OCI-LY1 (cell line): ENCODE results near the gene ADAMTSL1.

ENCODE experiments used
- H2AFZ ChIP-seq: fragments of 200-600 bp; sonication (generic), shearing (Covaris generic); 2 replicates; pipeline ENCODE4 v1.6.0; 2014; ENCODE audit warnings: antibody characterized with exemption, mild to moderate bottlenecking, low read length
- H3F3A ChIP-seq: fragments of 200-600 bp; sonication (generic), shearing (Covaris generic); 2 replicates; pipeline ENCODE4 v1.6.0; 2014; ENCODE audit warnings: mild to moderate bottlenecking, antibody characterized with exemption, low read length, moderate library complexity; ENCODE audit not compliant: insufficient read depth
- H3K27ac ChIP-seq: fragments of 200-600 bp; sonication (generic); 2 replicates; pipeline ENCODE4 v1.5.1; 2014; ENCODE audit warnings: low read length, mixed run types, mild to moderate bottlenecking, low read depth; ENCODE audit not compliant: poor library complexity, severe bottlenecking
- H3K27me3 ChIP-seq: fragments of 200-600 bp; sonication (generic); 2 replicates; pipeline ENCODE4 v1.6.0; 2014; ENCODE audit warnings: antibody characterized with exemption, mild to moderate bottlenecking, low read length, moderate library complexity; ENCODE audit not compliant: insufficient read depth
- H3K36me3 ChIP-seq: fragments of 200-600 bp; sonication (generic); 2 replicates; pipeline ENCODE4 v1.6.1; 2014; ENCODE audit warnings: mild to moderate bottlenecking, antibody characterized with exemption, low read length, moderate library complexity, mixed read lengths; ENCODE audit not compliant: insufficient read depth
- H3K4me1 ChIP-seq: fragments of 200-600 bp; sonication (generic); 2 replicates; pipeline ENCODE4 v1.5.1; 2014; ENCODE audit warnings: mild to moderate bottlenecking, low read length, moderate library complexity; ENCODE audit not compliant: insufficient read depth, severe bottlenecking
- H3K4me2 ChIP-seq: fragments of 200-600 bp; sonication (generic), shearing (Covaris generic); 2 replicates; pipeline ENCODE4 v1.6.1; 2014; ENCODE audit warnings: low read length
- H3K4me3 ChIP-seq: fragments of 200-600 bp; sonication (generic); 2 replicates; pipeline ENCODE4 v1.5.1; 2014; ENCODE audit warnings: low read length, low read depth, mild to moderate bottlenecking, mixed read lengths; ENCODE audit not compliant: poor library complexity, severe bottlenecking
- H3K79me2 ChIP-seq: fragments of 200-600 bp; shearing (Covaris generic); 2 replicates; pipeline ENCODE4 v1.6.1; 2016; ENCODE audit warnings: mixed run types, low read length, mixed read lengths; ENCODE audit not compliant: insufficient read depth
- H3K9ac ChIP-seq: fragments of 200-600 bp; sonication (generic), shearing (Covaris generic); 2 replicates; pipeline ENCODE4 v1.6.1; 2014; ENCODE audit warnings: mild to moderate bottlenecking, low read length, mixed read lengths
- H3K9me2 ChIP-seq: fragments of 200-600 bp; sonication (generic), shearing (Covaris generic); 2 replicates; pipeline ENCODE4 v1.6.1; 2014; ENCODE audit warnings: low read depth, mild to moderate bottlenecking, low read length, mixed read lengths
- H3K9me3 ChIP-seq: fragments of 200-600 bp; shearing (Covaris generic); 2 replicates; pipeline ENCODE4 v1.6.1; 2014; ENCODE audit warnings: low read length, mixed read lengths
- H4K20me1 ChIP-seq: fragments of 200-600 bp; sonication (generic), shearing (Covaris generic); 2 replicates; pipeline ENCODE4 v1.6.0; 2016; ENCODE audit warnings: mild to moderate bottlenecking, low read length; ENCODE audit not compliant: insufficient read depth
- EZH2 ChIP-seq: fragments of 200-600 bp; sonication (generic), shearing (Covaris generic); IDR thresholded peaks from 2 replicates; pipeline ENCODE4 v1.8.0; 2017; ENCODE audit warnings: borderline replicate concordance, mixed run types, mild to moderate bottlenecking, antibody characterized with exemption, low read length, moderate library complexity, mixed read lengths
- TF ChIP-seq, protein P1 (sequence below): fragments of 200-600 bp; sonication (generic), shearing (Covaris generic); IDR thresholded peaks from 2 replicates; pipeline ENCODE4 v1.5.1; 2017; ENCODE audit warnings: mild to moderate bottlenecking, antibody characterized with exemption, low read length, moderate library complexity, mixed read lengths

ADAMTSL1 gene

DNA sequence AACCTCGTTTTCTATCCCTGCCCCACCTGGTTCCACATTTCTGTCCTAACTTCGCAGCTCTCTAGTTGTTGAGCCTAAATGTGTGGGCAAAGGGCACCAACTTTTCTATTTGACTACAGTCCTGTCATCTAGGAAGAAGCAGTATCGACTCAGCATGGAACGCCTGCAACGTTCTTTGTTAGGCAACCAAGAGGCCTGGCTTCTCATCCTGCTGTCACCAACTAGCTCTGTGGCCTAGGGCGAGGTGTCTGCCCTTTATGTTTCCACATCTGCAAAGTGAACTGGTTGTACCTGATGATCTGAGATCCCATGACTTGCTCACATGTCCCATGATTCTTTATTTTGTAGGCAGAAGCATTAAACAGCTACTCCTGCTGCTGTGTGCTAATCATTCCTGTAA is 248.9 kb downstream of the ADAMTSL1 start:
- Histone ChIP-seq H3K4me1 (no peaks in the 10 kb centered on the region), H3K4me2 (no peak overlapping the region), H2AFZ (no peak overlapping the region), H3F3A (no peaks in the 10 kb centered on the region), H3K4me3 (no peak overlapping the region), H3K27ac (no peak overlapping the region), H3K27me3 (no peaks in the 10 kb centered on the region), H3K36me3 (no peaks in the 10 kb centered on the region), H3K9me2 (no peaks in the 10 kb centered on the region), H4K20me1 (no peaks in the 10 kb centered on the region), H3K79me2 (no peaks in the 10 kb centered on the region), H3K9ac (no peak overlapping the region), H3K9me3 (no peaks in the 10 kb centered on the region)
- TF ChIP-seq, protein P1, sequence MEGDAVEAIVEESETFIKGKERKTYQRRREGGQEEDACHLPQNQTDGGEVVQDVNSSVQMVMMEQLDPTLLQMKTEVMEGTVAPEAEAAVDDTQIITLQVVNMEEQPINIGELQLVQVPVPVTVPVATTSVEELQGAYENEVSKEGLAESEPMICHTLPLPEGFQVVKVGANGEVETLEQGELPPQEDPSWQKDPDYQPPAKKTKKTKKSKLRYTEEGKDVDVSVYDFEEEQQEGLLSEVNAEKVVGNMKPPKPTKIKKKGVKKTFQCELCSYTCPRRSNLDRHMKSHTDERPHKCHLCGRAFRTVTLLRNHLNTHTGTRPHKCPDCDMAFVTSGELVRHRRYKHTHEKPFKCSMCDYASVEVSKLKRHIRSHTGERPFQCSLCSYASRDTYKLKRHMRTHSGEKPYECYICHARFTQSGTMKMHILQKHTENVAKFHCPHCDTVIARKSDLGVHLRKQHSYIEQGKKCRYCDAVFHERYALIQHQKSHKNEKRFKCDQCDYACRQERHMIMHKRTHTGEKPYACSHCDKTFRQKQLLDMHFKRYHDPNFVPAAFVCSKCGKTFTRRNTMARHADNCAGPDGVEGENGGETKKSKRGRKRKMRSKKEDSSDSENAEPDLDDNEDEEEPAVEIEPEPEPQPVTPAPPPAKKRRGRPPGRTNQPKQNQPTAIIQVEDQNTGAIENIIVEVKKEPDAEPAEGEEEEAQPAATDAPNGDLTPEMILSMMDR = no peak
- TF ChIP-seq EZH2 = no peak

DNA sequence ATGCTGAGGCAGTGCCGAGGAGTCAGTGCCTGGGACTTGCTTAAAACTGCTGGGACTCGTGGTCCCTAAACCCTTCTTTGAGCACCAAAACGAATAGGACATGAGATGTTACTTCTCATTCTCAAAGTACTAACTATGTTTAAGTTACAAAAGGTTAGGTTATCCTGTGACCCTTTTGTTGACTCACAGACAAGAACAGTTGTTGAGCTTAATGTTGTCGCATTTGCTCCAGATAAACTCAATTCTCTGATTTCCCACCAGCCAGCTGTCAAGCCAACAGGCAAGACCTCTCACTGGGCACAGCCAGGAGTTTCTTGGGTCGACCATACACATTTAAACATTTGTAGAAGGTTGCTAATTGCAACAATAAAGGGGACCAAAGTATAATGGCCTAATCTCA is 249.4 kb downstream of the ADAMTSL1 start:
- Histone ChIP-seq H2AFZ (no peak overlapping the region), H3K27ac (no peak overlapping the region), H3K9me2 (no peaks in the 10 kb centered on the region), H3K27me3 (no peaks in the 10 kb centered on the region), H3K36me3 (no peaks in the 10 kb centered on the region), H3K79me2 (no peaks in the 10 kb centered on the region), H3K9me3 (no peaks in the 10 kb centered on the region), H4K20me1 (no peaks in the 10 kb centered on the region), H3F3A (no peaks in the 10 kb centered on the region), H3K9ac (no peak overlapping the region), H3K4me3 (no peak overlapping the region), H3K4me1 (no peaks in the 10 kb centered on the region), H3K4me2 (no peak overlapping the region)
- TF ChIP-seq EZH2 = no peak
- TF ChIP-seq, protein P1 = no peak

DNA sequence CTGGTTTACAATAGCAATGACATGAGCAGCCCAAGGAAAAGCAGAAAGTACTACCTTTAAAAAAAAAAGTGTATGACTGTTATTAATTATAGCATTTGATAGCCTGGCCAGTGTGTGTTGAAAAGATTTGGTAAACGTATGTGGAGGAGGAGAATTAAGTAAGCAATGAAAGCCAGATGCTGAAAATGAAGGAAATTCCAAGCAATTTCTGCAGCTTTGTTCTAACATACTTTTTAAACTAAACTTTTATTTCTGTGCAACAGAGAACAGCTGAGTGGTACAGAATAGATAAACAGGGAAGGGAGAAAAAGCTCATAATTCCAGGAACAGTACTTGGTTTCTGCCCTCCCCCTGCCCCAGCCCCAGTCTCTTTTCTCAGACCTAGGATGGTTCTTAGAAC is 252.6 kb downstream of the ADAMTSL1 start:
- H3F3A ChIP-seq = no peaks in the 10 kb centered on the region
- H3K4me1 ChIP-seq = no peaks in the 10 kb centered on the region
- no peak overlapping the region for H3K27ac ChIP-seq
- no peaks in the 10 kb centered on the region for H3K9me3 ChIP-seq
- H3K9ac ChIP-seq = no peak overlapping the region
- no peak overlapping the region for H3K4me2 ChIP-seq
- H2AFZ ChIP-seq = no peak overlapping the region
- no peak overlapping the region for H3K4me3 ChIP-seq
- no peaks in the 10 kb centered on the region for H3K27me3 ChIP-seq
- TF ChIP-seq EZH2 = no peak
- TF ChIP-seq, protein P1 = no peak
- no peaks in the 10 kb centered on the region for H4K20me1 ChIP-seq
- H3K79me2 ChIP-seq = no peaks in the 10 kb centered on the region
- no peaks in the 10 kb centered on the region for H3K36me3 ChIP-seq
- no peaks in the 10 kb centered on the region for H3K9me2 ChIP-seq
